ENCODE measurements around the gene ADAM19.

DNA sequence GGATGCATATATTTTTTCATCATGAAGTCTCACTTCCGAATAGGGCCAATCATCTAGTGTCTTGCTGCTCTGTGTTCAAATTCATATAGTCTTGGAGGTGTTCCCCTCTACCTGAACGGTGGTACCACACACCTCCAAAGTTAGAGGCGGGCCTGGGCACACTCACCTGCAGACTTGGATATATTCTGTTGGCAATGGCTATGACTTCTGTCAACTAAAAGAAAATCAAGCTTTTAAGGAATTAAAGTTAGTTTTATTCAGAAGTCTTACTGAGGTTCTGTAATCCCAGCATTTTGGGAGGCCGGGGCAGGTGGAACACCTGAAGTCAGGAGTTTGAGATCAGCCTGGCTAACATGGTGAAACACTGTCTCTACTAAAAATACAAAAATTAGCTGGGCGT, 118.2 kb downstream of the ADAM19 start:
- TF ChIP-seq, protein P1, sequence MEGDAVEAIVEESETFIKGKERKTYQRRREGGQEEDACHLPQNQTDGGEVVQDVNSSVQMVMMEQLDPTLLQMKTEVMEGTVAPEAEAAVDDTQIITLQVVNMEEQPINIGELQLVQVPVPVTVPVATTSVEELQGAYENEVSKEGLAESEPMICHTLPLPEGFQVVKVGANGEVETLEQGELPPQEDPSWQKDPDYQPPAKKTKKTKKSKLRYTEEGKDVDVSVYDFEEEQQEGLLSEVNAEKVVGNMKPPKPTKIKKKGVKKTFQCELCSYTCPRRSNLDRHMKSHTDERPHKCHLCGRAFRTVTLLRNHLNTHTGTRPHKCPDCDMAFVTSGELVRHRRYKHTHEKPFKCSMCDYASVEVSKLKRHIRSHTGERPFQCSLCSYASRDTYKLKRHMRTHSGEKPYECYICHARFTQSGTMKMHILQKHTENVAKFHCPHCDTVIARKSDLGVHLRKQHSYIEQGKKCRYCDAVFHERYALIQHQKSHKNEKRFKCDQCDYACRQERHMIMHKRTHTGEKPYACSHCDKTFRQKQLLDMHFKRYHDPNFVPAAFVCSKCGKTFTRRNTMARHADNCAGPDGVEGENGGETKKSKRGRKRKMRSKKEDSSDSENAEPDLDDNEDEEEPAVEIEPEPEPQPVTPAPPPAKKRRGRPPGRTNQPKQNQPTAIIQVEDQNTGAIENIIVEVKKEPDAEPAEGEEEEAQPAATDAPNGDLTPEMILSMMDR (conservative IDR thresholded peaks at IDR 0.05; ENCODE audit: low read length) = no peak
- TF ChIP-seq EZH2phosphoT487 (IDR thresholded peaks at IDR 0.05; ENCODE audit: borderline replicate concordance, low read depth, low read length) = no peak
